GM18507 (cell line): Measurements from ENCODE around the gene PDE6A.

ENCODE experiments used
- DNase-seq: peaks from one replicate; pipeline ENCODE4 v3.0.0; 2011; ENCODE audit warnings: low read depth; ENCODE audit not compliant: insufficient read length; ENCODE audit errors: extremely low spot score
- FAIRE-seq: peaks from 2 replicates; lab custom pipeline; 2011; peaks lifted over from hg19 to GRCh38; lab: Jason Lieb, UNC

Gene PDE6A

GRCh38 chr5:149827546-149827945 lies 117.0 kb downstream of the PDE6A start:
- DNase-seq (no peak), FAIRE-seq (no peak)

GRCh38 chr5:149827086-149827485 lies 117.5 kb downstream of the PDE6A start:
- FAIRE-seq (no peak), DNase-seq (no peak)

- FAIRE-seq (no peak), DNase-seq (no peak)
Measured at GRCh38 chr5:149826574-149826973, 118.0 kb downstream of the PDE6A start.

GRCh38 chr5:149824846-149825245 lies 119.7 kb downstream of the PDE6A start:
- no peak for FAIRE-seq

GRCh38 chr5:149824120-149824519 lies 120.5 kb downstream of the PDE6A start:
- no peak for DNase-seq
- FAIRE-seq, result no peak

More at GRCh38 chr5:149824846-149825245, 119.7 kb downstream of the PDE6A start:
- no peak for DNase-seq

- no peak for FAIRE-seq
Measured at GRCh38 chr5:149823375-149823774, 121.2 kb downstream of the PDE6A start.

GRCh38 chr5:149822301-149822700 lies 122.3 kb downstream of the PDE6A start:
- FAIRE-seq, result no peak

More at GRCh38 chr5:149823375-149823774, 121.2 kb downstream of the PDE6A start:
- DNase-seq, result no peak

GRCh38 chr5:149820536-149821510 lies 123.8 kb downstream of the PDE6A start:
- DNase-seq, result no peak
- FAIRE-seq, result no peak

More at GRCh38 chr5:149822301-149822700, 122.3 kb downstream of the PDE6A start:
- no peak for DNase-seq

GRCh38 chr5:149820012-149820411 lies 124.6 kb downstream of the PDE6A start:
- DNase-seq, result no peak
- FAIRE-seq, result no peak

- FAIRE-seq, result no peak
- no peak for DNase-seq
Measured at GRCh38 chr5:149818116-149818515, 126.5 kb downstream of the PDE6A start.

- FAIRE-seq, result no peak
- no peak for DNase-seq
Measured at GRCh38 chr5:149817539-149818060, 127.0 kb downstream of the PDE6A start.

- DNase-seq, result no peak
- FAIRE-seq, result no peak
Measured at GRCh38 chr5:149816661-149817060, 127.9 kb downstream of the PDE6A start.

- no peak for DNase-seq
- FAIRE-seq, result no peak
Measured at GRCh38 chr5:149811453-149811852, 133.1 kb downstream of the PDE6A start.

- DNase-seq (no peak), FAIRE-seq (no peak)
Measured at GRCh38 chr5:149810856-149811255, 133.7 kb downstream of the PDE6A start.

GRCh38 chr5:149809931-149810691 lies 134.5 kb downstream of the PDE6A start:
- FAIRE-seq (no peak), DNase-seq (no peak)

- FAIRE-seq (no peak), DNase-seq (no peak)
Measured at GRCh38 chr5:149808264-149808982, 136.2 kb downstream of the PDE6A start.
